Lung microvascular endothelial cell (primary cell): ENCODE data around the gene CILP2. TPM values are rescaled to one million over a fixed set of nuclear protein-coding genes. Genes with fewer than 3 reads are reported as not detected.

ENCODE experiments used
- DNase-seq, 2 donors: peaks; one replicate each; pipeline versions ENCODE4 v3.0.0 to v3.0.0-alpha.2; 2010; ENCODE audit warnings: low read depth in 2 of 2
- total RNA-seq: library from RNA; depleted of rRNA; stranded (reverse); fragments of >200 nt; gene quantifications from 2 replicates; pipeline ENCODE4 v1.2.1, GENCODE V29; 2014

The CILP2 gene, protein sequence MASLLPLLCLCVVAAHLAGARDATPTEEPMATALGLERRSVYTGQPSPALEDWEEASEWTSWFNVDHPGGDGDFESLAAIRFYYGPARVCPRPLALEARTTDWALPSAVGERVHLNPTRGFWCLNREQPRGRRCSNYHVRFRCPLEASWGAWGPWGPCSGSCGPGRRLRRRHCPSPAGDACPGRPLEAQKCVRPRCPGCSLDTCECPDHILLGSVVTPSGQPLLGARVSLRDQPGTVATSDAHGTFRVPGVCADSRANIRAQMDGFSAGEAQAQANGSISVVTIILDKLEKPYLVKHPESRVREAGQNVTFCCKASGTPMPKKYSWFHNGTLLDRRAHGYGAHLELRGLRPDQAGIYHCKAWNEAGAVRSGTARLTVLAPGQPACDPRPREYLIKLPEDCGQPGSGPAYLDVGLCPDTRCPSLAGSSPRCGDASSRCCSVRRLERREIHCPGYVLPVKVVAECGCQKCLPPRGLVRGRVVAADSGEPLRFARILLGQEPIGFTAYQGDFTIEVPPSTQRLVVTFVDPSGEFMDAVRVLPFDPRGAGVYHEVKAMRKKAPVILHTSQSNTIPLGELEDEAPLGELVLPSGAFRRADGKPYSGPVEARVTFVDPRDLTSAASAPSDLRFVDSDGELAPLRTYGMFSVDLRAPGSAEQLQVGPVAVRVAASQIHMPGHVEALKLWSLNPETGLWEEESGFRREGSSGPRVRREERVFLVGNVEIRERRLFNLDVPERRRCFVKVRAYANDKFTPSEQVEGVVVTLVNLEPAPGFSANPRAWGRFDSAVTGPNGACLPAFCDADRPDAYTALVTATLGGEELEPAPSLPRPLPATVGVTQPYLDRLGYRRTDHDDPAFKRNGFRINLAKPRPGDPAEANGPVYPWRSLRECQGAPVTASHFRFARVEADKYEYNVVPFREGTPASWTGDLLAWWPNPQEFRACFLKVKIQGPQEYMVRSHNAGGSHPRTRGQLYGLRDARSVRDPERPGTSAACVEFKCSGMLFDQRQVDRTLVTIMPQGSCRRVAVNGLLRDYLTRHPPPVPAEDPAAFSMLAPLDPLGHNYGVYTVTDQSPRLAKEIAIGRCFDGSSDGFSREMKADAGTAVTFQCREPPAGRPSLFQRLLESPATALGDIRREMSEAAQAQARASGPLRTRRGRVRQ
- total RNA-seq, result under 0.01 TPM in 1 of 2 replicates, not detected in the other

- no peak for DNase-seq
Observed at GRCh38 chr19:19538061-19538784, at the start of gene CILP2. Gene CILP2, plus strand, starts transcription at chr19:19538265. Its CDS starts 85 bp downstream, at chr19:19538350.

DNA sequence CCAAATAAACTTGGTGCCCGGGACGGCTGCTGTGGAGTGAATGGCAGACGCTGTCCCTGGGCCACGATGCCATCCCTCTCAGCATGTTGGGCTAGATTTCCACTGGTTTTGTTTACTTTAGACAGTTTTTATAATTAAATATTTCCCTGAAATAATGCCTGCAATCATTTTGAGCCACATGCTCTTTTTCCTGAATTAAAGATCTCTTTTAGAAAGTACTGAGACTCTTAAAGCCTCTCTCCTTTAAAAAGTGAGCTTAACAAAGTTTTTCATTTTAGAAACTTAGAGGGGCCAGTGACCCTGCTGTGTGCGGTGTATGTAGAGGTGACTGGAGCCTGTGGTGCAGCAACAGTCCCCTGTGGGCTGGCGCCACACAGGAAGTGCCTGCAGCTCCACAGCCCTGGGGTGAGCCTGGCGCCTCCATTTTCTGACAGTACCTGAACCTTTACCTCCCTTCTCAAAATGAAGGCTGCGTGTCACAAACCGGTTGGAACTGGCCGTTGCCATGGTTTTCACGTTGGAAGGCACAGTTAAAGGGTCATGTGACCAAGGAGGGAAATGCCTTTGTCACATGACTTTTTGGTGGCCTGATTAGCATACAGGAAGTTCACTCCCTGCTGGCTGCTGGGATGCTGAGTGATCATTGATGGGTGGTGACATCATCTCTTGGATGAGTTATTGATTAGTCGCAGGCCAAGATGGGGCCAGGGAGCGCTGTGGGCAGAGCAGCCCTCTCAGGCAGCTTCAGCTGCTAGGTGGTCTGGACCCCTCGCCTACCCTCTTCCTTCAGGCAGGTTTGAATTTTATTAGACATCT lies 49.0 kb upstream of the CILP2 start:
- peak; percentile 91 to 98 for DNase-seq

DNA sequence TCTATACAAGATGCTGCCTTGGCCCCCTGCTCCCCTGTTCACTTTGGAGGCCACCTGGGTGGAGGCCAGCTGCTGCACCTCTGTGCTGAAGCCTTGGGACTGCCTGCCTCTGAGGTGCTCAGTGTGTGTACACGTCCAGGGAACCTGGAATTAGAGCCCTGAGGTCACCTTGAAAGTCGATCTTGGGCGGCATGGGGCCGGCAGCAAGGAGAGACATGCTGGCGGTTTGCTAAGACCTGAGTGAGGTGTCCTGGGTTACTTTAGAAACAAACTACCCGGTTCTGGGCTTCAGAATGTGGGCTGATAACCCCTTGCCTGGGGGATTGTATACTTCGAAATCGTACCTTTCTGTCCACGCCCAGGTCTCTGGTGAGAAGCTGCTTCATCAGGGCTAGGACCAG lies 48.3 kb upstream of the CILP2 start:
- DNase-seq, result no peak

GRCh38 chr19:19490214-19490968 lies 47.7 kb upstream of the CILP2 start:
- DNase-seq, result peak; percentile 86 to 91

DNA sequence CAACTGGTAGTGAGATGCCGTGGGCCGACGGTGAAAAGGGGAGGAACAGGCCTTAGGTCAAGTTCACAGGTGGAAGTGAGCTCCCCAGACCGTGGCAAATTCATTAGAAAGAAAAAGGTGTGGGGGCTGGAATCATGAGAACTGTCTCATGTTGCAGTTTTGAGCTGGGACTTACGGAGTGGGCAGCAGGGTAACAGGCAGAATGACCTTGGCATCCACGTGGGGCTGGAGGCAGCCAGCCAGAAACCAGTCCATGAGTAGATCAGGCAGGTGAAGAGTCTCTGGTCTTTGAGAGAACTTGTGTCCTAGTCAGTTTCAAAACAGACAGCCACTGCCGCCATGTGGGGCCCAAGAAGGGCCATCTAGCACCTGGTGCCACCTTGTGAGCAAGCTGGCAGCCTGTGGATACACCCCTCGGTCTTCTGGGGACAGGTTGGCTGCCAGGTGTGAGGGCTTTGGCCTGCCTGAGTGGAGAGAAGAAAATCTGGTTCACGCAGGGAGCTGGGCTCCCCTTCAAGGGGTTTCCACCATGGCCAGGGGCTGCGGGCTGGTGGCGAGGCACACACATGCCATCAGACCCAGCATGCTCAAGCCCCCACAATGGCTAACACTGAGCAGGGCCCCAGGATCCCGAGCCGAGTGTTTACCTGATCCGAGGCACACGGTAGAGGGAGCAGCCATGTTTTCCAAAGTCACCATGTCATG lies 46.6 kb upstream of the CILP2 start:
- DNase-seq, result no peak

DNA sequence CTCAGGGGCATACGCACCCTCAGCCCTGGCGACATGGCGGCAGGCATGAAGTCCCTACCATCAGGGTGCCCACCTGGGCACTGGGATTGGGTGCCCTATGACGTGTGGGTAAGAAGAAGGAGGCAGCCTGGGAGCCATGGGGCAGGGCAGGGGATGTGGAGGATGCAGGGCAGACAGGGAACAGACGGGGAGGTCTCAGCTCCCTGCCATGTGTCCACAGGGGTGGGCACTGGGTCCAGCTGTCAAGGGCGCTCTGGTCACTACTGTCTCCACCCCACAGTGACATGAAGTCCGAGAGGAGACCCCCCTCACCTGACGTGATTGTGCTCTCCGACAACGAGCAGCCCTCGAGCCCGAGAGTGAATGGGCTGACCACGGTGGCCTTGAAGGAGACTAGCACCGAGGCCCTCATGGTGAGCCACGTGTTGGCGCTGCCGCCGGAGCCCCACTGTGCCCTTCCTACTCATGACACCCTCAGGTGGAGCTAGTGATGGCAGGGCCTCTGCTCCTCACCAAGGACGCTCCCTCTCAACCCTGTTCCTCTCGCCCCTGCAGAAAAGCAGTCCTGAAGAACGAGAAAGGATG lies 45.9 kb upstream of the CILP2 start:
- DNase-seq, result no peak

DNA sequence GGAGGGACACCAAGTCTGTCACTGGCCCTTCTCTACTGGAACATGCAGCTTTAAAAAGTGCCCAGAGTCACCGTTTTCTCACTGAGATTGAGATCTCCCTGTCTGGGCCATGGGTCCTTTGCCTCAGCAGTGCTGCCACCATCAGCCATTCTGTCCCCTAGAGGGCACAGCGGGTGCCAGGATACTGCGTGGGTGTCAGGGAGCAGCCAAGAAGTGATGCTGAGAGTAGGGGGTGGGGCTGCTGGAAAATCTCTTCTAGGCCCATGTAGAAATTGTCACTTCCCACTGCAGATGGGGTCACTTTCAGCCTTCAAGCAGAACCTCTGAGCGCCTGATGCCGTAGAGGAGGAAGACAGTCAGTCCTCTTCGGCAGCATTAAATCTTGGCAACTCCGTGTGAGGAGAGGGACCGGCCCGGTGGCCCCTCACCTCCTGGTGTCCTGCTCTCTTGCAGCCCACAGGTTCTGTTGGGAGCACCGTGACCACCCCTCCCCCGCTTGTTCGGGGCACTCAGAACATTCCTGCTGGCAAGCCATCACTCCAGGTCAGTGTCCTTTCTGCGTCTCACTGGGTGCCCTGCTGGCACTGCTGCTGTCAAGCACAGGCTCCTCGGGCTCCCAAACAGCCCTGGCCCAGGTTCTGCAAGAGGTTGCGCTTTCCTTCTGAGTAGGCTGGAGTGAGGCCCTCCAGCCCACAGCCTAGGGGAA lies 44.1 kb upstream of the CILP2 start:
- DNase-seq, result no peak

DNA sequence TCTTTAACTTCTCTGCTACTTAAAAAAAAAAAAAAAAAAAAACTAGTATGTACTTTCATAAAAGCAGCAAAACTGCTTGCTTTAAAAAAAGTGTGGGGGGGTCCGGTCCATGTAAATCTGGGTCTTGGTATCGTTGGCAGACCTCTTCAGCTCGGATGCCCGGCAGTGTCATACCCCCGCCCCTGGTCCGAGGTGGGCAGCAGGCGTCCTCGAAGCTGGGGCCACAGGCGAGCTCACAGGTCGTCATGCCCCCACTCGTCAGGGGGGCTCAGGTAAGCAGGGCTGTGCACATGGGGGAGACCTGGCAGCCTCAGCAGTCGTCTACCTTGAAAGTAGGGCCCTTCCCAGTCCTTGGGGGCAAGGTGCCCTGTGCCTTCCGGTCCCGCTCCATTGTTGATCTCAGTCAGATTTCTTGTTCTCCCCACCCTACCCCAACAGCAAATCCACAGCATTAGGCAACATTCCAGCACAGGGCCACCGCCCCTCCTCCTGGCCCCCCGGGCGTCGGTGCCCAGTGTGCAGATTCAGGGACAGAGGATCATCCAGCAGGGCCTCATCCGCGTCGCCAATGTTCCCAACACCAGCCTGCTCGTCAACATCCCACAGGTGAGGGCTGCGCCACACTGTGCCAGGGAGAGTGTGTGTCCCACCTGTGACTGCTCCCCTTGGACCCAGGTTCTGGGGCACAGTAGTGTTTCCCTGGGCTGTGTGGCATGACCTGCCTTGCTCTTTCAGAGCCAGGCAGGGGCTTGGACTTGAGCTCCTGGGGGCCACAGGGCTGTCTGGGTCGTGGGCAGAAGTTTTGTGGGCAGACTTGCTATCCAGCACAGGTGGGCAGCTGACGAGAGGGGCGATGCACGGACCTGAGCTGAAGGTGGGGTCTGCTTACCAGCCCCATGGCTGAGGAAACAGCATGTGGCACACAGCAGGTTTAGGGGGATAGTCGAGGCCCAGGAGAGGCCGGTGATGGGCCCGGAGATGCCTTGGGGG lies 42.2 kb upstream of the CILP2 start:
- DNase-seq, result no peak

DNA sequence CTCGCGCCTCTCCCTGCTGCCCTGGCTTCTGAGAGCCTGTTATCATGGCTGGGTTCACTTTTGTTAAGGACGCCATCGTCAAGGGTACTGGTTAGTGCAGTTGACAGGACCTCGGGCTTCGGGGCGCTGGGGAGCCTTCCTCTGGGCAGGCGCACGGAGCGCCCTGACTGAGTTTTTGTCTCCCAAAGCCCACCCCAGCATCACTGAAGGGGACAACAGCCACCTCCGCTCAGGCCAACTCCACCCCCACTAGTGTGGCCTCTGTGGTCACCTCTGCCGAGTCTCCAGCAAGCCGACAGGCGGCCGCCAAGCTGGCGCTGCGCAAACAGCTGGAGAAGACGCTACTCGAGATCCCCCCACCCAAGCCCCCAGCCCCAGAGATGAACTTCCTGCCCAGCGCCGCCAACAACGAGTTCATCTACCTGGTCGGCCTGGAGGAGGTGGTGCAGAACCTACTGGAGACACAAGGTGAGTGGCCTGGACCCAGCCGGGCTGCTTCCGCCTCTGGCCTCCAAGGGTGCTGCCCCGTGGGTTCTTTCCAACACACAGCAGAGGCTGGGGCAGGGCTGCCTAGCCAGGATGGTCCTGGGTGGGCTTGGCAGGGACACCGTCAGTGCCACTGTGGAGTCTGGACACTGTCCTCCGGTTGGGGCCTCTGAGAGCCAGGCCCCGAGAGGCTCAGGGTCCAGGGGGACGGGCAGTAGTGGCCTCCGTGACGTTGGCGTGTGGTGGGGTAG lies 39.6 kb upstream of the CILP2 start:
- no peak for DNase-seq

- no peak for DNase-seq
Observed at GRCh38 chr19:19499272-19499995, 38.6 kb upstream of the CILP2 start.

DNA sequence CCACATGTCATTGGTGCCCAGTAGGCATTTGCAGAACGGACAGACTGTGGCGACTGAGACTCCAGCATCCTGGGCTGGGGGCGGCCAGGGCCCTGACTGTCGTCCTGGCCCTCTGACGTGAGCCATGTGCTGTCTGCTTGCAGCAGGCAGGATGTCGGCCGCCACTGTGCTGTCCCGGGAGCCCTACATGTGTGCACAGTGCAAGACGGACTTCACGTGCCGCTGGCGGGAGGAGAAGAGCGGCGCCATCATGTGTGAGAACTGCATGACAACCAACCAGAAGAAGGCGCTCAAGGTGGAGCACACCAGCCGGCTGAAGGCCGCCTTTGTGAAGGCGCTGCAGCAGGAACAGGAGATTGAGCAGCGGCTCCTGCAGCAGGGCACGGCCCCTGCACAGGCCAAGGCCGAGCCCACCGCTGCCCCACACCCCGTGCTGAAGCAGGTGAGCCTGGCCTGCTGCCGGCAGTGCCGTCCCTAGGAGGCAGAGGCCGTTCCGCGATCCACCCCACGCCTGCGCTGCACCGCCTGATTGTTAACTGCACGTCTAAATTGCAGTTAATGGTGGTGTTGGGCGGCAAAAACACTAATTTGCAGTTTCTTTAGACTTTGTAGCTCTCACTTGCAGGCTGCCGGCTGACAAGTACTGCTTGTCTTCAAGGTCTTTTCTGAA lies 37.0 kb upstream of the CILP2 start:
- no peak for DNase-seq

- DNase-seq, result no peak
Observed at GRCh38 chr19:19501798-19502197, 36.3 kb upstream of the CILP2 start.

DNA sequence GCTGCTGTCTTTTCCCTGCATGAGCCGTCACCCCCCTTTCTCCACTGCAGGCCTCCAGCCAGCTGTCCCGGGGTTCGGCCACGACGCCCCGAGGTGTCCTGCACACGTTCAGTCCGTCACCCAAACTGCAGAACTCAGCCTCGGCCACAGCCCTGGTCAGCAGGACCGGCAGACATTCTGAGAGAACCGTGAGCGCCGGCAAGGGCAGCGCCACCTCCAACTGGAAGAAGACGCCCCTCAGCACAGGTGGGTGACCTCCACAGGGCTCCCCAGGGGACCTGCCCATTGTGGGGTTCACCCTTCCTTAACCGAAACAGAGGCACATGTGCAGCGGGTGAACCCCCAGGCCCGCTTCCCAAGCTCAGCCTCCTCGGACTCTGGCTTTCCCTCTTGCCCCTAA lies 35.8 kb upstream of the CILP2 start:
- no peak for DNase-seq

DNA sequence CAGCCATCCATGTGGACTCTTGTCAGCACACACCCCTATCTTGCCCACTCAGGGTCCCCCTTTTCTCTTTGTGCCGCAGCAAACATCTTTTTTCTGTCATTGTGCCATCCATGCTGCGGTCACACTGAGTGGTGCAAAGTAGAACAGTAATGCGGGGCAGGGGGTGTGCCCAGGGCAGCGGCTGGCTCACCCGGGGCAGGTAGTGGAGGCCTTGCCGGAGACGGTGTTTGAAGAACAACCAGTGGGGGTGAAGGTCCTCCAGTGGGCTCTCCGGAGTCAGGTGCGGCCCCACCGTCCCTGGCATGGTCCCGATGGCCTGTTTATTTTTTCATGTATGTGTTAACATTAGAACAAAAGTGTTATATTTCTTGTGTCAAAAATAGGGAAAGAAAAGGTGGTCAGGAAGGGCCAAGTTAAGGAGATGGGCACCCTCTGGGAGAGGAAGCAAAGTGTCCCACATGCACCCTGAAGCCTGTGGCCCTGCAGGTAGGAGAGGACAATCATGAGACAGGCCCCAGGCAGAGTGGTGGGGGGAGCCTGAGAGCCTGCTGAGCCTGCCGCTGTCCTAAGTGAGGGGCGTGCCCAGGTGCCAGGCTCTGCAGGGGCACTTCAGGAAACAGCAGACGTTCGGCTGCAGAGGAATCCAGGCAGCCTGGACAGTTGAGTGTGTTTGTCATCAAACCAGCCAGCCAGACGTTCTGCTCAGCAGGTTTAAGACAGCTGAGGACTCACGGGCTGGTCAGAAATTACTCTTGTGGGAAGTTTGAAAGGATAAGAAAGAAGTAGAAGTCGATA lies 35.1 kb upstream of the CILP2 start:
- no peak for DNase-seq
